SHP77 treated with DMSO at 0.1 percent for 48 hours (cell line): ENCODE measurements around the gene DMD.
"Not testable (repeated sequence)": the region's sequence is repeated elsewhere in the genome, so short reads cannot be mapped to it uniquely, and the experiment has no call there.

ENCODE experiments used
- DNase-seq: peaks from one replicate; lab custom pipeline; 2025; lab: John Stamatoyannopoulos, UW

The DMD gene

DNA sequence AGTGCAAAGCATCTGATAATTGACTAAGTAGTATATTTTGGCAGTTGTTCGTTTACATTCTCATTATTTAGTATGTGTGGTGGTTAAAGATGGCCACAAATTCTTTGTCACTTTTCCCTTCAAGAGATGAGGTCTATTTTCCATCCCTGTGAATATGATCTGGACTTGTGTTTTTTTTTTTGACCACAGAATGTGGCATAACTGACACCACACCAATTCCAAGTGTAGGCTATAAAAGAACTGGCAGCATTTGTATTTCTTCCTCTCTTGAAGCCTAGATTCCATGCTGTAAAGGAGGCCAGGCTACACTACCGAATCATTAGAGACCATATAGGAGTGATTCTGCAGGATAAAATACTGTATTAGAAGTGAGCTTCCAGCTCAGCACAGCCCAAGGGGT is 596.6 kb downstream of the DMD start:
- no peak for DNase-seq

DNA sequence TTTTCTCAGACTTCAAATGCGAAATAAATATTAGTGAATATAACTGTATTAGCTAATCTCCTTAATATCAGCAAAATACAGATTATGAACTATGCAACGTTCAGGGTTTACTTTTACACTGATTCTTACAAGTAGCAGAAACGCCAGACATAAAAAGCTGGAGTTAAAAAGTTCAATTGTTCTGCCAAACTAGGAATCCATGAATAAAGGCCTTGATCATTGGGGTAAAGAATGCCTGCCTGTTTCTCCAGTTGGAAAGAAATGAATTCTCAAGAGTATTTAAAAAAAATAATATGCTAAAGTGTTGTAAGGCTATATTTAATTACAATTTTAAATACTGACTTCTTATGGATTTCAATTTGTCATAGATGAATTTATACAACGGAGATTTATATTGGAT is 612.2 kb downstream of the DMD start:
- no peak for DNase-seq

DNA sequence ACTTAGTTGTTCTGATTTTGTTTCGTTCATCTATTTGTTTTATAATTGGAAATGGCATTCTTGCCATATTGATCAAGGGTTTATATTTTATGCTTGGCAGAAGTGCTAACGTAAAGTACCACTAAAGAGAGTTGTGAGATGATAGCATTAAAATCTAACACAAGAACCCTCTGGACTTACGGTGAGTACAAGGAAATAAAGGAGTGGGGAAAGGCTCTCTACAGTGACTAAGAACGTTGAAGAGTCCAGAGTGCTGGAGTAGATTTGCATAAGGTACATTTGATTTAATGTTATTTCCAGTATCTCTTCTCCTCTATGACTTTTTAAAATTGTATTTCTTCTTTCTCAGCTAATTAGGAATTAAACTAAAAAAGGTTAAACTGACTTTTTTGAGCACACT is 612.6 kb downstream of the DMD start:
- DNase-seq: no peak

DNA sequence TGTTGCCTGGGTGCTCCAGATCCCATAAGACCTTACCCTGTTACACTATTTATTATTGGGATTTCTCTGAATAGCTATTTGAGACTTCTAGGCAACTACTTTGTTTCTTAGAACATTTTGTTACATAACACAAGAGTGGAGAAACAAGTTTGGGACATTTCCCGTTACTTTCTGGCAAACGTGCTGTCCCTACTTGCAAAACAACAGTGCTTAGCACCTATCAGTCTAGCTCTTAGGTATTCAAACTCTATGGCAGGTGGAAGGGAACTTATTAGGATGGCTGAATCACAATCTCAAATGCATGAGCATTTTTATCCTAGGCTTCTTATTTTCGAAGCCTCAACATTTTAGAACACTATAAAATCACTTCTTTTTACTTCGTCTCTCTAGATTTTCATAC is 613.6 kb downstream of the DMD start:
- DNase-seq: no peak

DNA sequence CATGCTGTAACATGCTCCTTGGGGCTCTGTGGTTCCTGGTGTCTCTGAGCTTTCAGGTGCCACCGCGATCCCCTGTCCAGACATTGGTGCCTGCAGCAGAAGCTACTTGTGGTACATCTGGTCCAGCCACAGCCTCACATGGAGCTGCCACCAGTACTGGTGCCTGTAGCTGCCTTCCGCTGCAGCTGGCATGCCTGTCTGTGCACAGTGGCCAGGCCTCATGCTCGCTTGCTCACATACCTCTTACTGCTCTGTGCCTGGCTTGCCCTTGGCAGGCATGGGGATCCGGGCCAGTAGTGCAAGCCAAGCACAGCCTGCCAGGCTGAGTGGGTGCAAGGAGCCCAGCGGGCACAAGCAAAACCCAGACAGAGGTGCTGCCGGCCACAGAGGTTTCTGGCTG is 618.6 kb downstream of the DMD start:
- no peak for DNase-seq

DNA sequence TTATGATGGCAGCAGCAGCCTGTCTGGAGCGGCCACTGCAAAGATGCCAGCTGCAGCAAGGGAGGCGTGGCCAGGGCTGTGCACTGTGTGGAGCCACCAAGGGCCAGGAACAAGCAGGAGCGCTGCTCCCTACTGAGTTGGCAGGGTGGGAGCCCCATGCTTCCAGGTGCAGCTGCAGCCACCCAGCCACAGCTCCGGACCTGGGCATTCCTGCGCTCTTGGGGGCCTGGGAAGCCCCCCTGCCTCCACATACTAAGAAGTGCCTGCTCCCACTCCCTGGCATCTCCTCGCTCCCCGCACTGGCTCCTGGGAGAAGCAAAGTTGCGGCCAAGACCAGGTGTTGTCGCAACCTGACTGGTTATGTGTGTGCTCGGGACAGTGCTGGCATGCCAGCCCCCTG is 619.8 kb downstream of the DMD start:
- DNase-seq: no peak

DNA sequence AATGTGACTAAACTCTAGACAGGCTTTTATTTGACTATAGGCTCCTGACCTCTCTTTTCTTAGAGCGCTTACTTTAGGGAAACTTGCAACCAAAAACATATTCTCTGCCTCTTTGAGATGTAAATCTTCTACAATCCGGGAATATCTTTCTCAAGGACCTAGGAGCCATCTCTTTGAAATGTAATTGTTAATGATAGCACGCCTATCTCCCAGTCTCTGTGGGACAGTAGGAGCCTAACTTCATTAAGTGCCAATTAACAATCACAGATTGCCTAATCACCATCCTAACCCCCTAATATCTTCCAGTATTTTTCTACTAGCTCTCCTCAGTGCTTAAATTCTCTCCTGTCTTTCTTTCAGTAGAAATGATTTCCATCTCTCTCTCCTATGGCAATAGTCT is 628.6 kb downstream of the DMD start:
- DNase-seq: no peak

DNA sequence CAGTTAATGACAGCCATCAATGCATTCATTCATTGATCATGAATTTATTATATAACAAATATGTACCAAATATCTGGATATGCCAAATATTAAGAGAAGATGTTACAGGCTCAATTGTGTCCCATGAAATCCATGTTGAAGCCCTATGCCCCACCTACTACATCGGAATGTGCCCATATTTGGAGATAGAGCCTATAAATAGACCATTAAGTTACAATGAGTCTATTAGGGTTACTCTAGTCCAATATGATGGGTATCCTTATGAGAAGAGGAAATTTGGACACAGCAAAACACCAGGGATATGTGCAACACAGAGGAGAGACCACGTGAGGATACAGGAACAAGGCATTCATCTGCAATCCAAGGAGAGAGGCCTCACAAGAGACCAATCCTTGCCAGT is 634.5 kb downstream of the DMD start:
- DNase-seq: no peak

DNA sequence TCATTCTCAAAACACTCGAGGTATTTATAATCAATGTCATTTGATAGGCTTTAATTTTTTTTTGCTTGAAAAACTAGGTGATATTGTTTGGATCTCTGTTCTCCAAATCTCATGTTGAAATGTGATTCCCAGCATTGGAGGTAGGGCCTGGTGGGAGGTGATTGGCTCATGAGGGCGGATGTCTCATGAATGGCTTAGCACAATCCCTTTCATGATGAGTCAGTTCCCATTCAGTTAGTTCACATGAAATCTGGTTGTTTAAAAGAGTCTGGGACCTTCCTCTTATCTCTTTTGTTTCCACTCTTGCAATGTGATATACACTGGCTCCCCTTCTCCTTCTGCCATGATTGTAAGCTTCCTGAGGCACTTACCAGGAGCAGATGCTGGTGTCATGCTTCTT is 638.7 kb downstream of the DMD start:
- no peak for DNase-seq

DNA sequence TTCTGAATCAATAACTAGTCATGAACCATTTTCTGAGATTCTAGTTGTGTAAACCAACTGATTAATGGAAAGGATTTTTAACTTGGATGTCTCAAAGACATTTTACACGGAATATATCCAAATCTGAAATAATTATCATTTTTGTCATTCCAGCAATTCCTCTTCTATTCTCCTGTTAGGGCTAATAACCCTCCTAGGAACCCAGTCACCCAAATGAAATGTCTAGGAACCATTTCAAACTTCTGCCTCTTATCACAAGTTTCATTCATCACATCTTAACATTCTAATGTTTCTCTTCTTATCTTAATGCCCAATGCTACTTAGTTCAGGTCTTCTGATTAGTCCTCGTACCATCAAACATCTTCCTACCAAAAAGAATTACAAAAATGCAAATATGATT is 639.8 kb downstream of the DMD start:
- DNase-seq: no peak

DNA sequence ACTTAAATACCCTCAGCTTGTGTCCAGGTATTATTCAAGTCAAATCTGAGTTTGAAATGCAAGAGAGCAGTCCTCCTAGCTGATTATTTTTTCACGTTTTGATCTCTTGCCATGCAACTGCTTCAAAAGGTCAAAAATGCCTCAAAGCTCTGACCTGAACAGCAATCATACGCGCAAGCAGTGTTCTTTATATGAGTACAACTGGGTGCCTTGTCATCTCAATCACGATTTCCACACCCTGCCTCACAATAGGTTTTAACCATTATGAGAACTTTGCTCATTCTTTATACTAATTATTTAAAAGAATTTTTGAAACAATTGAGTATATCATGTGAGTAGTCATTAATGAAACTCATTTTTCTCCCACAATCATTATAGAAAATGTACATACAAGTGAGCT is 649.1 kb downstream of the DMD start:
- DNase-seq: no peak

DNA sequence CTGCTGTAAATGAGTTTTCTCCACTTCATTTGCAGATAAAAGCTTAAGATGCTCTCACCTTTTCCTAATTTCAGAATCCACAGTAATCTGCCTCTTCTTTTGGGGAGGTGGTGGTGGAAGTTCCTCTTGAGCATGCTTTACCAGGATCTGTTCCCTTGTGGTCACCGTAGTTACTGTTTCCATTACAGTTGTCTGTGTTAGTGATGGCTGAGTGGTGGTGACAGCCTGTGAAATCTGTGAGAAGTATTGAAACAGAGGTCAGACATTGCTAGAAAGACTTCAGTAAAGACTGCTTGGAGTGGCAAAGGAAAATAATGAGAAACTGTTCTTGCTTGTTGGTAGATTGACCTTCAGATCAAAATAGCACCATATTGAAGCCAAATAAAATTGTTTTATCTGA is 666.2 kb downstream of the DMD start:
- no peak for DNase-seq

DNA sequence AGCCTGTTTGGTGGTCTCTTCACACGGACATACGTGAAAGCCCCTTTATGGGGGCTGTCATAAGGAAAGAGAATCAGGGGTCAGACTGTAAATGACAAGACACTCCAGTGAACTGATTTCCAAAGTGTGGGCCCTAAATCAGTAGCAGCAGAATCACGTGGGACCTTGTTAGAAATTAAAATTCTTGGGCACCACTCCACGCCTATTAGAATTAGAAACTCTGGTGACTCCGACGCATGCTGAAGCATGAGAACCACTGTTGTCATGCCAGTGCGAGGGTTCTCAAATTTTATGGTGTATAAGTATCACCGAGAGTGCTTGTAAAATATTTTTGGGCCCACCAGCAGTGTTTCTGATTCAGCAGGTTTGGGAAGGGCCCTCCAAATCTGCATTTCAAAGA is 672.8 kb downstream of the DMD start:
- DNase-seq: no peak

DNA sequence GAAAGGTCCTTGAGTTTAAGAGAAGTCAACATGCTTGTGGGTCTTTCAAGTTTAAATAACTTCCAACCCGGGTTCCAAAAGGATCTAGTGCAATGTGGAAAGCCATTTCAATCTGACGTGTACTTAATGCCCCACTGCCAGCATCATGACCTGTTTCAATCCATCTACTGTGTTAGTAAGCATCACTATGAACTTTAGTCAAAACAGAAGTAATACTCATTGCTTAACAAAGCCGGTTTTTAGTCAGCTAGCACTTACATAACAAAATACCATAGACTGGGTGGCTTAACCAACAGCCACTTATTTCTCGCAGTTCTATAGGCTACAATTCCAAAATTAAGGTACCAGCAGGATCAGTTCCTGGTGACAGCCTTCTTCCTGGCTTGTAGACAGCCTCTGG is 677.5 kb downstream of the DMD start:
- DNase-seq: no peak

DNA sequence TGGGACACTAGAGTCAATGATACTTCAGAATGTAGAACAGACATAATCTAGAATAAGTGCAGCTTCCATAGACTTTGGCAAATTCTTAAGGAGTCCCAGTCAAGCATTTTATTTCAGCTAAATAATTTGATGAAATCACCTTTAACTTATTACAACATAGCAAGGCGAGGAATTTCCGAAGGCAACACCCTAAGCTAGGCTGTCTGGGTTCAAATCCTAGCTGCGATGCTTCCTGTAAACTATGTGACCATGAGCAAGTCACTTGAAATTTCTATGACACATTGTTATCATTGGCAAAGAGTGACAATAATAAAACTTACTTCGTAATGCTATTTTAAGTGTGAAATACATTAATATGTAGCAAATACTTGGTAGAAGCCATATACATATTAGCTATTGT is 679.1 kb downstream of the DMD start:
- no peak for DNase-seq

DNA sequence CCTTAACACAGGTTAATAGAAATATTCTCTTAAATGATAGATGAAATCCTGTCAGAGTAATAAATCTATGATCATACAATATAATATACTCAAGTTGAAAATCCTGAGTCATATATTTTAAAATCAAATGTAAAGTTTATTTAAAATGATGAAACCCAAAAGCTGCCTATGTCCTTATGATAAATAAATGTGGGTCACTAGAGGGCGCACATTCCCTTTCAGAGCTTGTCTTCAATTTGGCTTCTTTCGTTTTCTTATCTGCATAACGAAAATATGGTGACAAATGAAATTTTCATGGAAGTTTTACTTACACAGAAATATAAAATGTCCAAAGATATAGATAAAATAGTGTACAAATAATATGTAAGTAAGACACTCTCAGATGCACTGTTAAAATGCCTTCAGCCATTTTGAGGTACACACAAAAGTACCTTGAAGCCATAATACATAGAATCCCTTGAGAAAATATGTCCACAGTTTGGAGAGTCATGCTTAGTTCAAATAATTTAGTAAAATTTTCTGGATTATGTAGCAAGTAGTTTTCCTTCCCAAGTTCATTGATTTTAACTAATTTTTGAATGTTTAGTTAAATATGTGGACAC is 680.4 kb downstream of the DMD start:
- DNase-seq: no peak

DNA sequence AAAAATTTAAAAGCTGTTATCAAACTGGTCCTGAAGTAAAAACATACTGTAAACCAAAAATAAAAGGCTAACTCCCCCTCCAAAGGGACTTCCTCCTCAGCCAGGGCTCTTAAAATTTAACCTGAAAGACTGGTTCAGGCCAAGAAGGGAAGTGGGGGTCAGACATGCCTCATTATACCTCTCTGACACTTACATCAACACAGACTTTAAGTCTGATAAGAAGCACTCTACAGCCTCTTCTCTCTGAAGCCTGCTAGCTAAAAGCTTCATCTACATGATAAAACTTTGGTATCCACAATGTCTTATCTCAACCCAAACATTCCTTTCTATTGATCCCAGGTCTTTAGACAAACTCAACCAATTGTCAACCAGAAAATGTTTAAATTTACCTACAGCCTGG is 682.9 kb downstream of the DMD start:
- not testable (repeated sequence) for DNase-seq

DNA sequence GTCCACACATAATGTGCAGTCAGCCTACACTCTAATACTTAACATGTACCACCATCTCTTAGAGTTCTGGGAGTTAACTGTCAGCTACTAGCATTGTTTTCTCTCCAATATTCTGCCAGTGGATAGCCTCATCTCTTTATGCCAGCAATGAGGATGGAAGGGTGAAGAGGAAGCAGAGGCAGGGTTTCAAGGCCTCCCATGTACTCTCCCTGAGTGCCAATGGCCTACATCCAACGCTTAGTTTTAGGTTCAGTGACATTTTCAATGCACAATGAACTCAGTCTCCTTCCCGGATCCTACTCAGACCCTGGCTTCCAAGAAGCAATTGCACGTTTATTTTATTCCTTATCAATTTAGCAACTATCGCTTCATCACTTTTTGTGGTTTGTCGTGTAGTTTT is 686.1 kb downstream of the DMD start:
- no peak for DNase-seq

DNA sequence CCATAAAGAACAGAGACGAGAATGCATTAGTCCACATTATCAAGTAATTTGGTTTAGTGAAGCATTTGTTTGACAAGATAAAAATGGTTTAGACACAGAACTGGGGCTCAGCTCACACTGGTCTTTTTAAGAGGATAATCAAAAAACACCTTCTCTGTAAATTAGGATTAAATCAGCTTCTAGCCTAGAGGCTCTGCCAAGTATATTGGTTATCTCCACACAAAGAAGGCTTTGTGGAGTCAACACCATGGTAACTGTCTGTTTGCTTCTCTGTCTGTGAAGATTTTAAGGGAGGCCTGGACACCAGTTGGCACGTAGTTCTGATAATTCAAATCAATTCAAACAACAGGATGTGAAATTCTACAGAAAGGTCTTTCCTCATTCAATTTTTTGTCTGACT is 687.0 kb downstream of the DMD start:
- no peak for DNase-seq

DNA sequence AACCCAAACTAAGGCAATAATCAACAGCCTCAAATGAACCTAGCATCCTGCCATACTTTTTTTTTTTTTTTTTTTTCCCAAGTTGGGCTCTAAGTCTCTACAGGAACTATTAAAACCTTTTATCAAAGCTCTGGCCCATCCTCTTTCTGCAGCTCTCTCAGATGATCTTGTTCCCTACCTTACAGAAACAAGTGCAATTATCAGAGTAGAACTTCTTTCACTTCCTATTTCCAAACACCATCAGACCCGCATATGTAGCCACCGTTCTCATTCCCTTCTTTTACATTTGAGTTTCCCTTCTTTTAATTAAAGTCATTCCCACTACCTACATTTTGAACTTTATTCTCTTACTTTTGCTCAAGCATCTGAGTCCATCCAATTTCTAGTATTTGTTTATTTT is 690.6 kb downstream of the DMD start:
- no peak for DNase-seq

DNA sequence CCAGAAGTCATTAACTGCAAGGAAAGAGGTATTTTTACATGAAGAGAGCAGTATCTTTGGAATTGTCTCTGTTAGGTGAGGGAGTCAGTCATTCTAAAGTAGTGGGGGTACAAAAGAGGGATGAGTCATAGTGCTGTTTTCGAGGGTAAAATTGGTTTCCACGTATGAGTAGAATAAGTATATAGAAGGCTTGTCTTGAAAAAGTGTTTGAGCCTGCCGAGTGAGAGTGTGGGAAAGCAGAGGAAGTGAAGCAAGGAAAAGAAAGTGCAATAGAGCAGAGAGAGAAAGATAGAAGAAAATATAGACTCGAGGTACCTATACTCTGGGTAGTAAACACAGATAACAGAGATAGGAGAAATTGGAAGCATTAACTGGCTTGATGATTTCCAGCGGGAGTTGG is 696.4 kb downstream of the DMD start:
- no peak for DNase-seq

DNA sequence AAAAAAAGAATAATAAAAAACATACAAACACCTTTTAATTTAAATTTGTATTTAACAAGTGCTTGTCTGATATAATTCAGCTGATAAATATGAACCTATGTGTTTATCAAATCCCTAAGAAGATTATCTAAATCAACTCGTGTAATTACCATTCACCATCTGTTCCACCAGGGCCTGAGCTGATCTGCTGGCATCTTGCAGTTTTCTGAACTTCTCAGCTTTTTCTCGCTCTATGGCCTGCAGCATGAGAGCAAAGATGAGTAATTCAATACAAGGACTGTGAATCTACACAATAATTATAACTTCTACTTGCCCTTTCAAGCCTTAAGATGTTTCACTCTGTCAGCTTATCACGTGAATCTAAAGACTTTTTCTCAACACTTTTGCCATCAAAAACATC is 709.7 kb downstream of the DMD start:
- no peak for DNase-seq

DNA sequence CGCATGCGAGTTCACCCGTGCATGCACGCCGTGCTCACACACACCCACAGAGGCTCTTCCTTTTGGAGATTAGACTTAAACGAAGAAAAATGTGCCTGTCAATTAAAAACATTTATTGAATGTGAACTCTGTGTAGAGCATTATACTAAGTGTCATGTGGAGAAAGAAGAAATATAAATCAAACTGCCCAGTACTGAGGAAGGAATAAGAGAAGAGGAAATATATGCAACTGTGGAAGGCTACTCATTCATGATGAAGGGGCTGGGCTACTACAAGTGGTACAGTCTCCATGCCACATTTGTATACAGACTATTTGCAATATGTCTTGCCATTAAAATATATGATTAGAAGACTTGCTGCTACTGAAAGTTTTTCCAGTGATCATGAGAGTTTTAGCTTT is 714.7 kb downstream of the DMD start:
- DNase-seq: no peak

DNA sequence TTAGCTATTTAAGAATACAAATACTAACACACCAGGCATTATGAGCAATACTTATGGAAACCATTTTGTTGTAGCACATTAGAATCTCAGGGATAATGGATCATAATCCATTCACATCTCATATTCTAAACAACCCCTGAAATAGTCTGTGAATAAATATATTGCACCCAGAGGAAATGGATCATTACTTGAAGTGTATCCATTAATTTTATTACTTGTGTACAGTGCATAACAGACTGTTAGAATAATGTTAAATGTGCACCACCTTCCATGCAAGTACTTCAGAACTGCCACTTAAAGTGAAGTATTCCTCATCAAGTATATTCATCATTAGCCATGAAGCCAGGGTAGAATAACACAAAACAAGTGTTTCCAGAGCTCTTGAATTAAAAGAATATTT is 715.5 kb downstream of the DMD start:
- DNase-seq: no peak

DNA sequence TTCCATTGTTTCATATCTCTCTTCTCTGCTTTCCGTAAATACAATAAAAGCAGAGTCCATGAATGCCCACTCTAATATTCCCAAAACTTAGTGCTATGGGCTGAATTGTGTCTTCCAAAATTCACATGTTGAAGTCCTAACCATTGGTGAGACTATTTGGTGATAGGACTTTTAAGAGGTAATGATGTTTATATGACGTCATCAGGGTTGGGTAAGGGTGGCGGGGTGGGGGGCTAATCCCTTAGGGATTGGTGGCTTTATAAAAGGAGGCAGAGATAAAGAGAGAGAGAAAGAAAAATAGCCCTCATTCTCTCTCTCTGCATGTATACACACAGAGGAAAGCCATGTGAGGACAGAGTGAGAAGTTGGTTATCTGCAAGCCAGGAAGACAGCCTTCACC is 722.2 kb downstream of the DMD start:
- DNase-seq: no peak
